GM18909 (cell line): ENCODE measurements around the gene ZBTB9.

ENCODE experiments used
- ATAC-seq: cut with Tn5 transposase; IDR thresholded peaks from one replicate; pipeline ENCODE4 v1.9.1; 2021; ENCODE audit warnings: mild to moderate bottlenecking; ENCODE audit not compliant: unreplicated experiment, poor library complexity

Gene ZBTB9, protein sequence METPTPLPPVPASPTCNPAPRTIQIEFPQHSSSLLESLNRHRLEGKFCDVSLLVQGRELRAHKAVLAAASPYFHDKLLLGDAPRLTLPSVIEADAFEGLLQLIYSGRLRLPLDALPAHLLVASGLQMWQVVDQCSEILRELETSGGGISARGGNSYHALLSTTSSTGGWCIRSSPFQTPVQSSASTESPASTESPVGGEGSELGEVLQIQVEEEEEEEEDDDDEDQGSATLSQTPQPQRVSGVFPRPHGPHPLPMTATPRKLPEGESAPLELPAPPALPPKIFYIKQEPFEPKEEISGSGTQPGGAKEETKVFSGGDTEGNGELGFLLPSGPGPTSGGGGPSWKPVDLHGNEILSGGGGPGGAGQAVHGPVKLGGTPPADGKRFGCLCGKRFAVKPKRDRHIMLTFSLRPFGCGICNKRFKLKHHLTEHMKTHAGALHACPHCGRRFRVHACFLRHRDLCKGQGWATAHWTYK

DNA sequence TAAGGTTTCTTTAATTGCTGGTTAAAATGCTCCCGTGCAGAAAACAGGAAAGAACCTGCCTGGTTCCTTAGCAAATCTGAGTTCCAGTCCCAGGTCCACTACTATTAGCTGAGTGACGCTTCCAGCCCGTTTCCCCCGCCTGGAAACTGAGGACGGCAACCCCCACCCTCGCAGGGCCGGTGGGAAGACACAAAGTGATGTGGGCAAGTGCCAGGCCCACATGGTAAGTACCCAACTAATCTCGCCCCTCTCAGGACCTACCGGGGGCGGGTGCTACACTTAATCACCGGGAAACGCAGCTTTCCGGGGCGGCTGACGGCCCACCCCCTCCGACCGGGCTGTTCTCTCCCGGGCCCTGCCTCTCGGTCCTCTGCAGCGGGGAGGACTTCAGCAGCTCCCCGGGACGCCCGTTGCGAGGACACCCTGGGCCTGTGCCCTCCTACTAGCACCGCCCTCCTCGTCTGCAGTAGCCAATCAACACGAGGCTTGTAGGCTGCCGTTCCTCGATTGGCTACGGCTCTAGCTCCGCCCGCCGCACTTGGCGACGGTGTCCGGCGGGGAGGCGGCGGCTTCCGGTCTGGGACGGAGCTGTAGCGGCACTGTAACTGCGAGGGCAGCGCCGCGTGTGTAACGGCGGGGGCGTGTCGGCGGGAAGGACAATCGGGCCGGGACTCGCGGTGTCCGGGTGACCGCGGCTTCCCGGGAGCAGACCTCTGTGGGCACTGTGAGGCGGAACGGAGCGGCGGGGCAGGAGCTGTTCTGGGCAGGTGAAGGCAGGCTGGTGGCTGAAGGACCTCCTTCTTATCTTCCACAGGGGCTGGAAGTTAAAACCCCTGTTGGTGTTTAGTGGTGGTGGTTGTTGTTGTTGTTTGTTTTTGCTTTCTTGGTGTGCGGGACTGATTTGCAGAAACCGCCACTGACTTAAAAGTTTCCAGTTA, at the start of gene ZBTB9:
ZBTB9 (plus strand) TSS at position 568 of the 938 bp plus-strand sequence. CDS start 525 bp downstream, outside the sequence.
- peak; percentile 98 for ATAC-seq

DNA sequence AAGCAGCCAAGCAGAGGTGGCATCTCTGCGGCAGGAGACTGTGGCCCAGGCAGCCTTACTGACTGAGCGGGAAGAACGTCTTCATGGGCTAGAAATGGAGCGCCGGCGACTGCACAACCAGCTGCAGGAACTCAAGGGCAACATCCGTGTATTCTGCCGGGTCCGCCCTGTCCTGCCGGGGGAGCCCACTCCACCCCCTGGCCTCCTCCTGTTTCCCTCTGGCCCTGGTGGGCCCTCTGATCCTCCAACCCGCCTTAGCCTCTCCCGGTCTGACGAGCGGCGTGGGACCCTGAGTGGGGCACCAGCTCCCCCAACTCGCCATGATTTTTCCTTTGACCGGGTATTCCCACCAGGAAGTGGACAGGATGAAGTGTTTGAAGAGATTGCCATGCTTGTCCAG, 49.5 kb upstream of the ZBTB9 start:
- no peak for ATAC-seq

DNA sequence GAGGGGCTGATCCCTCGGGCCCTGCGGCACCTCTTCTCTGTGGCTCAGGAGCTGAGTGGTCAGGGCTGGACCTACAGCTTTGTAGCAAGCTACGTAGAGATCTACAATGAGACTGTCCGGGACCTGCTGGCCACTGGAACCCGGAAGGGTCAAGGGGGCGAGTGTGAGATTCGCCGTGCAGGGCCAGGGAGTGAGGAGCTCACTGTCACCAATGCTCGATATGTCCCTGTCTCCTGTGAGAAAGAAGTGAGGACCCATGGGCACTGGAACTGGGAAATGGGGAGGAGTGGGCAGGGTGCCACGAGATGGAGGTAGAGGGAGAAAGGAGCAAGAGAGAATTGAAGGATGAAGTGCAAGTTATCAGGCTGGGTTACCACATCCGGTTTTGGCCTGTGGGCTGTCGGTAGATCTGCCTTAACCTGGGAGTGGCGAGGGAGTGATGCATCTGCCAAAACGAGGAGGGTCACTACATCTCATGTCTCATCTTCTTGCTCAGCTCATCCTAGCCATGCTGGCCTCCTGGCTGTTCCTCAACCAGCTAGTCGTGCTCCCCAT, 48.9 kb upstream of the ZBTB9 start:
- no peak for ATAC-seq

DNA sequence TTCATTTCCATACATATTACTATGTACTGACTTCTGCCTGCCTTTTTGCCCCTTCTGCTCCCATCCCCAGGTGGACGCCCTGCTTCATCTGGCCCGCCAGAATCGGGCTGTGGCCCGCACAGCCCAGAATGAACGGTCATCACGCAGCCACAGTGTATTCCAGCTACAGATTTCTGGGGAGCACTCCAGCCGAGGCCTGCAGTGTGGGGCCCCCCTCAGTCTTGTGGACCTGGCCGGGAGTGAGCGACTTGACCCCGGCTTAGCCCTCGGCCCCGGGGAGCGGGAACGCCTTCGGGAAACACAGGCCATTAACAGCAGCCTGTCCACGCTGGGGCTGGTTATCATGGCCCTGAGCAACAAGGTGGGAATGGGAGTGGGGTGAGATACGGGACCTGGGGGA, 48.2 kb upstream of the ZBTB9 start:
- ATAC-seq, result no peak

- no peak for ATAC-seq
These were observed 47.2 kb upstream of the ZBTB9 start for GRCh38 chr6:33407132-33407718.

DNA sequence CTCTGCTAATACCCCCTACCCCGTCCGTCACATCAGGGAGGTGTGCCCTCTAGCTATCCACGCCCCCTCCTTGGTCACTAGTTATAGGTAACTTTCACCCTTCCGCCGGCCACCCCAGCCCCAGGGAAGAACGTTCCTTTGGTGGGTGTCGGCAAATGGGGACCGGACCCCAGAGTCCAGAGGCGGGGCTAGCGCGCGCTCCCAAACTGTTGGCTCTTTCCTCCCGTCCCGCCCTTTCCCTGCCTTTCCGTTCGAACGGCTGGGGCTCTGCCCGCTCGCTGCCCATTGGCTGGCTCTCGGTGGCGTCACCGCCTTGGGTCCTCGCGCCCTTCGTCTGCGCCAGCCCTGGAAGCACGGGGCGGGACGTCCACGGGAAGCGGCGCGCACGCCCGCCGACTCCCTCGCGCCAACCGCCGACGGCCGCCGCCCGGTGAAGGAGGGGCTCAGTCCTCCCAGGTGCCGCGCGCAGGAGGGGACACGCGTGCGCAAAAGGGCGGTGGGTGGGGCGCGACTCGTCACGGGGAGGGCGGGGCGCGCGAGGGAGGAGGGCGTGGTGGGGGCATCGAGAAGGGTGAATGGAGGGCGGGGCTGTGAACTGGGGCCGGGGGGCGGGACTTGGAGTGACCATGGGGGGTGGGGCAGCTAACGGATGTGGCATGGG, 44.2 kb upstream of the ZBTB9 start:
- ATAC-seq, result peak; percentile 86

GRCh38 chr6:33410711-33411631, 43.4 kb upstream of the ZBTB9 start, which contains the start of gene PHF1:
Gene PHF1 (plus strand): TSS chr6:33411014. CDS start chr6:33412264, 1,250 bp downstream.
- peak; percentile 42 for ATAC-seq

- no peak for ATAC-seq
These were observed 42.8 kb upstream of the ZBTB9 start for GRCh38 chr6:33411632-33412005.

DNA sequence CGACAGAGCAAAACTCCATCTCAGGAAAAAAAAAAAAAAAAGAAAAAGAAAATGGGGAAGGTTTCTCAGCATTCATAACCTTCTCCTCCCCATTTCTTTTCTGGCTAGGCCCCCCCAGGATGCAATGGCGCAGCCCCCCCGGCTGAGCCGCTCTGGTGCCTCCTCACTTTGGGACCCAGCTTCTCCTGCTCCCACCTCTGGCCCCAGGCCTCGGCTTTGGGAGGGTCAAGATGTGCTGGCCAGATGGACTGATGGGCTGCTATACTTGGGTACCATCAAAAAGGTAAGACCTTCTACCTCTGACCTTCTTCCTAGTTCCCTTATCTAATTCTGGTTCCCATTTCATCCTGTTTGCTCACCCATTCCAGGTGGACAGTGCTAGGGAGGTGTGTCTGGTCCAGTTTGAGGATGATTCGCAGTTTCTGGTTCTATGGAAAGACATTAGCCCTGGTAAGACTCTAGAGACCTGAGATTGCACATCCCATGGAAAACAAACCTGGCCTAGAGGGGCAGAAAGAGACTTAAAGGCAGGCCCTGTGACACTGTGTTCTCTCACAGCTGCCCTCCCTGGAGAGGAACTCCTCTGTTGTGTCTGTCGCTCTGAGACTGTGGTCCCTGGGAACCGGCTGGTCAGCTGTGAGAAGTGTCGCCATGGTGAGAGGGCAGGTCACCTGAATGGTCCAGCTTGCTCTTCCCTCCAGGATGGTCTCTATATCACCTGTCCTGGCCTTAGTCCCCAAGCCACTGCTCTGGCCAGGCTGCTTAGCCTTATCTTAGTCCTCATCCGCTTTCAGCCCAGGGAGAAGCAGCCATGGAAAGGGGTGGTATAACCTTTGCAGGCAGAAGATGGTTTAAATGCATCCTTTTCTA, 42.0 kb upstream of the ZBTB9 start:
- no peak for ATAC-seq

- ATAC-seq, result no peak
These were observed 40.9 kb upstream of the ZBTB9 start for GRCh38 chr6:33413241-33414120.

DNA sequence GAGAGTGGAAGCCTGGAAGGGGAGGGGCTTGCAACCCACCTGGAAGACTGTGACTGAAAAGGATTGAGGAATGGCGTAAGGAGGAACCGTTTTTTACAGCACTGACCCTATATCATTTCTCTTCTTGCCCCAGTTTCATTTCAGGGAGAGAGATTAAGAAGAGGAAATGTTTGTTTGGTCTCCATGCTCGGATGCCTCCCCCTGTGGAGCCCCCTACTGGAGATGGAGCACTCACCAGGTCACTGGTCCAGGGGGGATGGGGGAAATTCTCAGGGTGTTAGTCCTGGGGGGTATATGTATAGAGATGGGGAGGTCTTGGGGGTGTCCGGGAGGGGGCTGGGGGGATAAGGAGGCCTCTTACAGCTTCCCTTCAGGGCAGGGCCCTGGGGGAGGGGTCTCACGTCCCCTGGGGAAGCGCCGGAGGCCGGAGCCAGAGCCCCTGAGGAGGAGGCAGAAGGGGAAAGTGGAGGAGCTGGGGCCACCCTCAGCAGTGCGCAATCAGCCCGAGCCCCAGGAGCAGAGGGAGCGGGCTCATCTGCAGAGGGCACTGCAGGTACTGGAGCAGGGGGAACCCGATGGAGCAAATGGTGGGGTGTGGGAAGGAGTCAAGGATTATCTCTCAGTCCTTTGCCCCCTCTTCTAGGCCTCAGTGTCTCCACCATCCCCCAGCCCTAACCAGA, 39.6 kb upstream of the ZBTB9 start:
- no peak for ATAC-seq

GRCh38 chr6:33415831-33416230, 38.5 kb upstream of the ZBTB9 start:
- no peak for ATAC-seq

DNA sequence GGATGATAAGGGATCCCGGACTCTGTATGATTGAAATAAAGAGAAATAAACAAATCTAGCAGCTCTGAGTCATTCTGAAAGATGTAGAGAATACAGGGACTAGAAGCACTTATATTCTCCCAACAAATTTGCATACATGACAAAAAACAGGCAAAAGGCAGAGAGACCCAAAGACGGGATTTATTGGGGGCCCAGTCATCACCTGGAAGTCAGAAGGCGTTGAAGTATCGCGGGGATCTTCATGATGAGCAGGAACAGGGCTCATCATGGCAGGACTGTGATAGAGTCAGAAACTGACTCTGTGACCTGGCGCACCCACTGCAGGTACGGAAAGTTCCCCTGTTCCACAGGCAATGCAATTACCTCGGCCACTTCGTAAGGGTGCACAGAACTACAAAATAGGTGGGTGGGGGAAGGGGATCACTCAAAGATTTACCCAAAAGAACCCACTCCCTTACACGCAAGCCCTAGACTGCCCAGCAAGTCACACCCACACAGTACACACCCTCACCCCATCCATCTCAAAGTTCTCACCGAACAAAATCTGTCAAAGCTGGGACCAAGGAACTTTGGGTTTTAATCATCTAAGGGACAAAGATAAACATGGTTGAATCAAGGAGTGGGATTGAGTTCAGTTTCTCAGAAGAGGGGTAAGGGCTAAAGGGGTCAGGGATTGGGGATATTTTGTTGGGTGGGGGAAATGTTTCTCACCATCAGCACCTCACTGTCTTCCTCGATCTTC, 37.8 kb upstream of the ZBTB9 start:
- no peak for ATAC-seq

- peak; percentile 0 for ATAC-seq
These were observed 37.1 kb upstream of the ZBTB9 start for GRCh38 chr6:33417128-33417902.
